ENCODE data around the gene PIP5K1C.

PIP5K1C gene

DNA sequence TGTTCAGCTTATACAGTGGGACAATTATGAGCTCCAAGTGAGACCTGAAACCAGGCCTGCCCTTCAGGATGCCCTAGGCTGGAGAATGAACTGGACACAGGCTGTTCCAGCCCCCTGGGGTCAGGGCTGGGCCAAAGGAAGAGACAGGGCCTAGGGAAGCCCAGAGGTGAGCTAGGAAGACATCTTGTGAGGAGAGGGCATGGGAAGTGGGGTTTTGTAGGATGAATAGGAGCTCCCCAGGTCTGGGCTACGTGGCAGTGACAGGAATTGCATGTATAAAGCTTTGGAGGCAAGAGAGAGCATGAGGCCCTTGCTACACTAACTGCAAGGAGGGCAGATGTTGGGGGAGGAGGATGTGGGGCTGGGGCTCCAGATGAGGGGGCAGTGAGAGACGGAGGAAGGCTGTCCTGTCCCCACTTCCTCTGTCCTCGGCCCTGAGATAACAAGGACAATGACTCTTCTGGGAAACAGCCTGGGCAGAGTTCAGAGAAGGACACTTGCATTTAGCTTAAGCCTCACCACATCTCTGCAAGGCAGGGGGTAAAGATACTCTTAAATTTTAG lies 92.1 kb downstream of the PIP5K1C start:
- DNase-seq: no peak

DNA sequence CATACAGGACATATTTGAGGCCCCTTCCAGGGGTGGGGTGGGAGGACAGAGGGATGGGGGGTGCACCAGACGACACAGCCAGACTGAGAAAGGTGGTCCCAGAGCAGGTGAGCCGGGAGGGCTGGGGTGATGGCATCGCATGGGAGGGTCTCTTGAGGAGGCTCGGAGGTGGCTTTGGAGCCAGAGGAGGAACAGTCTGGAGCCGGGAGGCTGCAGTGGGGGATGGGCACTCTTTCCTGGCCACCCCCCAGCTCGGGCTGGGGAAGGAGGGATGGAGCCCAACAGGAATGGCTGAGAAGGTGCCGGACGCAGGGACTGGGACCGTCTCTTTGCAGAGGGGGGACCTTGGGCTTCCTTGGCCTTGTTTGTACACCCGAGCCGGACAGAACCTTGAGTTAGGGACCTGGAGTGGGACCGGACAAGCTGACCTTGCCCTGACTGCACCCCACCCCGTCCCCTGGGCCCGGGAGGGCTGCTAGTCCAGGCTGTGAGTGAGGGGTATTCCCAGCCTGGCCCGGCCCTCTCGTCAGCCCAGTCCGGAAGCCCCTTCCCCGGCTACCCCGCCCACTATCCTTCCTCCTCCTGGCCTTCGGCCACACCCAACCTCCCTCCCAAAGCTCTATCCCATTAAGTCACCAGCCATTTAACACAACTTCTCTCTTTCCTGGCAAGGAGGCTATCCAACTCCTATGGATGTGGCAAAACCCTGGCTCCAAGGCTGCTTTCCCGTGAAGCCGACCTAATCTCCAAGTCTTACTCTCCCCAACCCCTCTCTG lies 92.8 kb downstream of the PIP5K1C start:
- no peak for DNase-seq

DNA sequence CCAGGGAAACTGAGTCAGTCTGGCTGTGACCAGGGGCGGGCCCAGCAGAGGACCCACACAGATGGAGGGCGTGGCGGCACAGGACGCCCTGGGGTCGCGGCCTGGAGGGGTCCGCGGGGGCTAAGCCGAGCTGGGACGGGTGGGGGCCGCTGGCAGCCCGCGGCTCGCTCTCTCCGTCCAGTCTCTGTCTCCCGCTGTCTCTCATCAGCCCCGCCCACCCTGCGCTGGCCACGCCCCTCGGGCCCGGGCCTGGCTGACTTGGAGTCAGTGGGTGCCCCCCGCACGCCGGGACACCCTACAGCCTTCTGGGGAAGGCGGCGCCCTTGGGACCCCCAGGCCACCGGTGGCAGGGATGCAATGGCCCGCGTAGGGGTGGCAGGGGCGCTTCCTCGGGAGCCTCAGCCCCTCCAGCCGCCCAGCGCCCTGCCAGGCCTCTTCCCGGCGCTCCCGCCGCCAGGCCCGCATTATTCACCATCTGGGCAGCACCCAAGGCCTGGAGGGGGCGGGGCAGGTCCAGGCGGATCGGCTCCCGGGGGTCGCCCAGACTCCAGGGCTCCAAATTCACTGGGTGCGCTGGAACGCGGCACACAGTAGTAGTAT lies 93.5 kb downstream of the PIP5K1C start, which contains the start of gene TBXA2R:
Gene TBXA2R, minus strand, starts transcription at position 186 of the 600 bp plus-strand sequence. CDS start 6,241 bp downstream, outside the sequence.
- DNase-seq: no peak

DNA sequence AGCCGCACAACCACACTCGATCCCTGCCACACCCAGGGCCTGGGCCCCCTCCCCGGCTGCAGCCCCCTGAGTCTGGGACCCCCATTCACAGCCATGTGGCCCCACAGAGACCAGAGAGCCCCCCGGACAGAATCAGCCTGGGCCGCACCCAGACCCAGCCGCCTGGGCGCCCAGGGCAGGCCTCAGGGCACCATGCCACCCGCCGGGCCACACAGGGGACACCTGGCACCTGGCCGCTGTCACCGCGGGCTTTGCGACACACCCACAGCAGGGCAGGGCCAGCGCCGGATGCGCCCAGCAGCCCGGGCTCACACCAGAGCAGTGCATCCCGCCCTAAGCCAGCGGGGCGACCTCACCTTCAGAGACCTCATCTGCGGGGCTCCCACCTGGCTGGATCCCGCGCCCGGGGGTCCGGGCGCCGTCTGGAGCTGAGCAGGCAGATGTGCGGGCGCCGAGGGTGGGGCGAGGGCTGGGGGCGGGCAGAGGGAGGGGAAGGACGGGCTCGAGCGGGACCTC lies 94.0 kb downstream of the PIP5K1C start:
- DNase-seq: no peak

DNA sequence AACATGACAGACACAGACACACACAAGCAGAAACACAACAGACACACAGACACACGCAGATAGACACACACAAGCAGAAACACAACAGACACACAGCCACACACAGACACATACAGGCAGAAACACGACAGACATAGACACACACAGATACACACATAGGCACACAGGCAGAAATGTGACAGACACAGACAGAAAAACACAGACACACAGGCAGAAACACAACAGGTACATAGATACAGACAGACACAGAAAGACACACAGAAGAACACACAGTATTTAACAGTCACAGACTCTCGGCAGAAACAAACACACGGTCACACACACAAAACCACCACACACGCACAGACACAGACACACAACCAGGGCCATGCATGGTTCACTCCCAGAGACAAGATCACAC lies 94.5 kb downstream of the PIP5K1C start:
- DNase-seq: no peak

DNA sequence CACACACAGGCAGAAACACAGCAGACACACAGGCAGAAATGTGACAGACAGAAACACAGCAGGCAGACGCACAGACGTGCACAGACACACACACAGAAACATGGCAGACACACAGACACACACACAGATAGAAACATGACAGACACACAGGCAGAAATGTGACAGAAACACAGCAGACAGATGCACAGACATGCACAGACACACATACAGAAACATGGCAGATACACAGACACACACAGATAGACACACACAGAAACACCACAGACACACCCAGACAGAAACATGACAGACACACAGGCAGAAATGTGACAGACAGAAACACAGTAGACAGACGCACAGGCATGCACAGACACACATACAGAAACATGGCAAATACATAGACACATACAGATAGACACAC lies 94.9 kb downstream of the PIP5K1C start:
- DNase-seq: no peak

DNA sequence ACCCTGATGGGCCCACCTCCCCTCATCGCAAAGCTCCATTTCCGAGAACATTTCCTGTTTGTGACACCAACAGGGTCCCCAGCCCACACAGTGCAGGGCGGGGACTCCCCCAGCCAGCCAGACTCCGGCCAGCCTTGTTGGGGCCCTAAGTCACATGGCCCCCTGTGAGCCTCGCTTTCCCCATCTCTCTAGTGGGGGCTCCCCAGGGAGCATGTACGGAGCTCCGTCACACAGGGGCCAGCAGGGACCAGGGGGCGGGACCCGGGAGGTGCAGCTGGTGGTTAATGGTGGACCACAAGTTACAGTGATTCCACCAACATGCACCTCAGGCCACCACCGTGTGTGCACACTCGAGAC lies 95.3 kb downstream of the PIP5K1C start:
- DNase-seq: no peak

DNA sequence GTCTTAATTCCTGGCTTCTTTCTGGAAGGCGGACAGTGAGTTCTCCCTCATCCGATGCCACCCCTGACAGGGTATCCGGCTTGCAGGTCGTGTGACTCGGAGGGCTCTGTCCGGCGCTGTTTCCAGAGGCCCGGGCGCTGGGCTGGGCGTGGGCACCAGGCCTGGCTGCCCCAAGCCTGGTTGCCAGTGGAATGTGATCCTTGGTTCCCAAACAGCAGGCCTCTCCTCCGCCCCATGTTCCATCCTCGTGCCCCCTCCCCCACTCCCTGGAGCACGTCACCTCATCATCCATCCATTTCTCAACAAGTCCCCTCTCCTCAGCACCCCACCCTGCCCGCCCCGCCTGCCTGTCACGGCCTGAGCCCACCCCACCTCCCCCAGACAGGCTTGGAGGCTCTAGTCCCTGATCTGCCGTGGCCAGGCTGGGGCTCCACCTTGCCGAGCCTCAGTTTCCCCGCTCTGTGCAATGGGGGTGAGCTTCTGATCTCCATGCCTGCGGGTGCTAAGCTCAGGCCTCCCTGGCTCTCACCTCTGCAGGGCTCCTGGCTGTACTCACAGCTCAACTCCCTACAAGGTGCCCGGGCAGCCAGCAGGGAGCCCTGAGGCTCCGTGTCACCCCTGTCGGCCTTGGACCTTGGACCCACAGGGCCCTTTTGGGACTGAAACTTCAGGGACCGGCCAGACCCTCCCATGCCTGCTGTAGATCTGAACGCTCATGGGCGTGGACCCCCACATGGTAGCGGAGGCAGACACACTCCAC lies 95.9 kb downstream of the PIP5K1C start:
- DNase-seq: no peak

DNA sequence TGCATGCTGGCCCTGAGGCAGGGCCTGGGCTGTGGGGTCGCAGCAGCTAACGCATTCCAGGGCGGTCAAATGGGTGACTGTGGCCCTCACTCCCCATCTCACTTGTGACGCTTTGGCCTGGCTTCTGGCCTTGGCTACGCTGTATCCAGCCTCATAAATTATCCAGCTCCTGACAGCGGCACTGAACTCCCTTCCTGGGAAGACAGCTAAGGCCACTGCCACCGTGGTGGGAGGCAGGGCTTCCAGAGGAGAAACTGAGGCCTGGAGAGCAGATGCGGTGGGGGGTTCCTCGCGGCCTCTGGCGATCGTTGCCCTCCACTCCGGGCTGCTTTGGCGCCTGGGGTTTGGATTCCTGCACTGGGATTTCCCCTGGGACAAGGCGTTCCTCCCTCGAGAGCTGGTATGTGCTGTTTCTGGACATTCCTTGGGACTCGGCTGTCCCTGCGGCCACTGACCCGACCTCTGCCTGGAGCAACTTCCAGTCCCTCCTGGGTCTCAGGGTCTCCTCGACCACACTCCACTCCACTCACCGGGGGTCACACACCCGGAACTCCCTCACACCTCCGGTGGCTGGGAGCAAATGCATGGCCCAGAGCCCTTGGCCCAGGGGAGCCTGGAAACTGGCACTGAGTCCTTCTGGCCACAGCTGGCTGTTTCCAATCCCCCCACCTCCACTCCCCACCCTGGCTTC lies 97.0 kb downstream of the PIP5K1C start:
- no peak for DNase-seq

DNA sequence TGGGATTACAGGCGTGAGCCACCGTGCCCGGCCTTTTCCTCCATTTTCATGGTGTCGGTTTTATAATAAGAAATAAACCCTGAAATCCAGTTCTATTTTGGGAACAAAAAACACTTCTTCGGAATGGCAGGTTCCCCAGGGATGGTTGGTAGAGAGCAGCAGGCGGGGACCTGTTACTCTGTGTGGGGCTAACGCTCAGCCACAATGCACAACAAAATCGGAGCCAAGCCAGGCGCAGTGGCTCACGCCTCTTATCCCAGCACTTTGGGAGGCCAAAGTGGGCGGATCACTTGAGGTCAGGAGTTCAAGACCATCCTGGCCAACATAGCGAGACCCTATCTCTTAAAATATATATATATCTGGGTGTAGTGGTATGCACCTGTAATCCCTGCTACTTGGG lies 99.2 kb downstream of the PIP5K1C start:
- no peak for DNase-seq

DNA sequence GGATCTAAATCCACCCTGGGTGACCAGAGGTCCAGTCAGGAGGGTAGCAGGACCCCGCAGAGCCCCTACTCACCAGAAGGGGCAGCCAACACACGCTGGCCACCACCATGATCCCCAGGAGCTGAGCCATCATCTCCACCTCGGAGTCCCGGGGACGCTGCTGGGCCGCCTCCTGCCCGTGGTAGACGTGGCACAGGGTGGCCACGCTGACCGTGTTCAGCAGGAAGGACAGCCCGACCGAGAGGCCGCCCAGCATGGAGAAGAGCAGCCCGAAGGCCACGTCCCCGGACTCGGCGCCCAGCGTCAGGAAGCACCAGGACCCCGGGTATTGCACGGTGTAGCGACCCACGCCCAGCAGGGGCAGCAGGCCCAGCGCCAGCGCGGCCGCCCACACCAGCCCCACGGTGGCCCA lies 100.5 kb downstream of the PIP5K1C start:
- no peak for DNase-seq

DNA sequence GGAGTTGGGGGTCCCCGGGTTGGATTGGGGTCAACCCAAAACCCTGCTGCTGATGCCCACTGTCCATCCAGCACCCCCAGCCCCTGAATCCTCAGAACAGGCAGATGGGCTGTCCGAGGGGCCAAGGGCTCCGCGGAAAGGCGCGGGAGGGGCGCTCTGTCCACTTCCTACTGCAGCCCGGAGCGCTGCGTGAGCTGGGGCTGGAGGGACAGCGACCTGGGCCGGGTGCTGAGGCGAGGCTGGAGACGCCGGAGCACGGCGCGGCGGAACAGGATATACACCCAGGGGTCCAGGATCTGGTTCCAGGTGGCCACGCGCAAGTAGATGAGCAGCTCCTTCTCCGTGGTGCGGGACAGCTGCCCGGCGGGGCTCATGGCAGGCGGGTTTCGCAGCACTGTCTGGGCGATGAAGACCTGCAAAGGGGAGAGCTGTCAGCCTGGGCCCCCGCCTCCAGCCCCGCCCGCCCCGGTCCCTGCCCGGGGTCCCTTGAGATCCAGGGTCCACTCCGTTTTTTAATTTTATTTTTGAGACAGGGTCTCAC lies 104.7 kb downstream of the PIP5K1C start:
- no peak for DNase-seq

DNA sequence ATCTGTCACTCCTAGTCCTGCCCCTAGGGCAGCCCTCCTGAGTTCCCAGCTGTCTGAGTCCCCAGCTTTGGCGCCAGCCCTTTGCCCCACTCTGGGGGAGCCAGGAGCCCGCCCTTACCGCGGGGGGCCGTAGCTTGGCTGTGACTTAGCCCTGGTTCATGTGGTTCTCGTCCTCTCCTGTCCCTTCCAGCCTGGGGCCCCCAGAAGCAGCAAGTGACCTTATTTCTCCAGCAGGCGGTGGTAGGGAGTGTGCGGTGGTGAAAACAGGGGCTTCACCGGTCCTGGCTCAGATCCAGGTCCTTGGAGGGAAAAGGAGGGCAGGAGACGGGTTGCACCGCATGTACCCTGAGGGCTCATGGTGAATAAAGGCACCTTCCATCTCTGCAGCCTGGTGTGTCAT lies 107.1 kb downstream of the PIP5K1C start:
- DNase-seq: no peak

DNA sequence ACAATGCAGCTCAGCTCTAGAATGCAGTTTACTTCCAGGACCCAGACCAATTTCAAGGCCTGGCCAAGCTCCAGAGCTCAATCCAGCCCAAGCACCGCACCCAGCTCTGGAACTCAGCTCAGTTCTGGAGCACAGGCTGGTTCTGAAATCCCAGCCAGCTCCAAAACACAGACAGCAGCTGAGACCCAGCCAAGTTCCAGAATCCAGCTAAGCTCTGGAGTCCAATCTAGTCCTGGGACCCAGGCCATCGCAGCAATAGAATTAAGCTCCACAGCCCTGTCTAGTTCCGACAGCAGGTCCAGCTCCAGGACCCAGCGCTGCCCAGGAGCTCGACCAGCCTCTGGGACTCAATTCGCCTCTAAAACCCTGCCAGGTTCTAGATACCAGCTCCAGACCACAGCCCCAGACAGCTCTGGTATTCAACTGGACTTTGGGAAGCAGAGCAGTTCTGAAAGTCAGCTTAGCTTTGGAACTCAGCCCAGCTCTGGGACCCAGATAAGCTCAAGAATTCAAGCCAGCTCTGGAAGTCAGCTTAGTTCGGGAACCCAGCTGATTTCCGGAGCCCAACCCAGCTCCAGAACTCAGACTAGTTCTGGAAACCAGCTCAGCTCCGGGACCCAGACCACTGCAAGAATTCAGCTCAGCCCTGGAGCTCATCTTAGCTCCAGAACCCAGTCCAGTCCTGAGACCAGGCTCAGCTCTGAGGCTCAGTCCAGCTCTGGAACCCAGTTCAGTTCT lies 108.2 kb downstream of the PIP5K1C start:
- DNase-seq: no peak

DNA sequence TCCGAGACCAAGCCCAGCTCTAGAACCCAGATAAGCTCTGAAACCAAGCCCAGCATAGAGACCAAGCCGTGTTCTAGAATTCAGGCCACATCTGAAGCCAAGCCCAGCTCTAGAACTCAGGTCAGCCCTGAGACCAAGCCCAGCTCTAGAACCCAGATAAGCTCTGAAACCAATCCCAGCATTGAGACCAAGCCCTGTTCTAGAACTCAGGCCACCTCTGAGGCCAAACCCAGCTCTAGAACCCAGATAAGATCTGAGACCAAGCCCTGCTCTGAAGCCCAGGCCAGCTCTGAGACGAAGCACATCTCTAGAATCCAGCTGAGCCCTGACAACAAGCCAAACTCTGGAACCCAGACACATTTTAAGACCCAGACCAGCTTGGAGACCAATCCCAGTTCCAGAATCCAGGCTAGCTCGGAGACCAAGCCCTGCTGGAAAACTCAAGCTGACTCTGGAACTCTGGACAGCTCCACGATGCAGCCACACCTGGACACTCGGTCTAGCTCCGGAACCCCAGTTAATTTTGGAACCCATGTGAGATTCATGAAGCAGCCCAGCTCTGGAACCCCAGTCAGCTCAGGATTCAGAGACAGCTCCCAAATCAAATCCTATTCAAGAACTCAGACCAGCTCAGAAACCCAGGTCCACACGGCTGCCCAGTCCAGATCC lies 109.1 kb downstream of the PIP5K1C start:
- no peak for DNase-seq

DNA sequence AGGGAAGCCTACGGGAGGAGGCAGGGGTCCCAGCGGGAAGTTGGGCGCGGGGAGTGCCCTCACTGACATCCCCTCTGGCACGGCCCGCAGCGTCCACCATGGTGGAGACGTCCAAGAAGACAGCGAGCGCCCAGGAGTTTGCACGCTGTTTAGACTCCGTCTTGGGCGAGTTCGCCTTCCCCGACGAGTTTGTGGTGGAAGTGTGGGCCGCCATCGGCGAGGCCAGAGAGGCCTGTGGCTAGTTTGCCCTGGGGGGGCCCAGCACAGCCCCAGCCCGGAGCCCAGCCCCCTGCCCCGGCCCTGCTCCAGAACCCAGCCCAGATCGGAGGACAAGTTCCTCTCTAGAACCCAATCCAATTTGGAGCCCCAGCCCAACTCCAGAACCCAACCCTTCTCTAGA lies 110.3 kb downstream of the PIP5K1C start:
- no peak for DNase-seq

DNA sequence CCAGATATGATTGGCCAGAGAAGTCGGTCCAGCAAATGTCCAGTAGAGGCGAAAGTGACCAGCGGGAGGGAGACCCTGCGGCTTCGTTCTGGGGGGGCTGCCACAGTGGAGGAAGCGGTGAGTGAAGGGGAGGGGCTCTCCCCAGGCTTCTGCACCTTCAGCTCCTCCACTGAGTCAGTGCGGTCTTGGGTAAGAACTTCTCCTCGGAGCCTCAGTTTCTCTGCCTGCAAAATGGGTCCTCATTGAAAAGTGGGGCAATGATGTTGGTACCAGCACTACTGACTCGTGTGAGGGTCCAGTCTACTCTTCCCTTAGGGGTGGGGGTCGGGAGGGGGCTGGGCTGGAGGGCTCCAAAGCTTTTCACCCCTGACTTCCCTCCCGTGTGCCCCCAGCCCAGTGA lies 110.8 kb downstream of the PIP5K1C start:
- DNase-seq: no peak

DNA sequence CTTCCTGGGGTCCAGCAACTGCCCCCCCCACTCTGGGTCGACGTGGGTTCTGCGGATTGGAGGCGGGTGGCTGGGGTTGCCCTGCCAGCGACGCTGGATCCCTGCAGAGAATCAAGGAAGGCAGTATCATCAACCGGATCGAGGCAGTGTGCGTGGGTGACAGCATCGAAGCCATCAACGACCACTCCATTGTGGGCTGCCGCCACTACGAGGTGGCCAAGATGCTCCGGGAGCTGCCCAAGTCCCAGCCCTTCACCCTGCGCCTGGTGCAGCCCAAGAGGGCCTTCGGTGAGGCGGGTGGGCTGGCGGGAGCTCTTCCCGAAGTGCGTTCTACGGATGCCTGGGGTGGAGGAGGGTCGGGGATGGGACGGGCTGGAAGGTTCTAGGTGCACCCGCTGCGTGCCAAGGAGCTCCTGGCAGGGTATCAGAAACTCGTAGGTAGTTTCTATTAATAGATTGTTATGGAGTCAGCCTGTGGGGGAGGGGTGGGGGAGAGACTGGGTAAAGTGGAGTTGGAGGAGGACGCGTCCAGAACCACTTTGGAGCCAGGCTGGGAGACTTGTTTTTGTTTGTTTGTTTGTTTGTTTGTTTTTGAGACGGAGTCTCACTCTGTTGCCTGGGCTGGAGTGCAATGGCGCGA lies 113.4 kb downstream of the PIP5K1C start:
- DNase-seq: no peak

DNA sequence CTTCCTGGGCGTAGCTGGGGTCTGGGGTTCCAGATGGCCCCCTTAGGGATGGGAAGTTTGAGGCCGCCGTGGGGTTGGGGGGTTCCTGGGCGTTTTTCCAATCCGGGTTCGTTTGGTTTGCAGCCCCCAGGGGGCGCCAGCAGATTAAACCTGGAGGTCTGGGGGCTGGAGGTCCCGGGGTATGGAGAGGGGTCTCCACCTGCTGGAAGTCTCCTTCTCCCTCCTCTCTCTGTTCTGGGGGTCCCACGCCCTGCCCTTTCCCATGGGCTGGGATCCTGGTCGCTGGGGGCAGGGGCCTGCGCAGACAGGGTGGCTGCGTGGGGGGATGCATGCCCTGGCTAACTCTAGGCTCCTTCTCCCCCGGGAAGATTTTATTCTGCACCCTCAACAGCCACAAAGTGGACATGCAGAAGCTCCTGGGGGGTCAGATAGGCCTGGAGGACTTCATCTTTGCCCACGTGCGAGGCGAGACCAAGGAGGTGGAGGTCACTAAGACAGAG lies 114.1 kb downstream of the PIP5K1C start:
- no peak for DNase-seq

DNA sequence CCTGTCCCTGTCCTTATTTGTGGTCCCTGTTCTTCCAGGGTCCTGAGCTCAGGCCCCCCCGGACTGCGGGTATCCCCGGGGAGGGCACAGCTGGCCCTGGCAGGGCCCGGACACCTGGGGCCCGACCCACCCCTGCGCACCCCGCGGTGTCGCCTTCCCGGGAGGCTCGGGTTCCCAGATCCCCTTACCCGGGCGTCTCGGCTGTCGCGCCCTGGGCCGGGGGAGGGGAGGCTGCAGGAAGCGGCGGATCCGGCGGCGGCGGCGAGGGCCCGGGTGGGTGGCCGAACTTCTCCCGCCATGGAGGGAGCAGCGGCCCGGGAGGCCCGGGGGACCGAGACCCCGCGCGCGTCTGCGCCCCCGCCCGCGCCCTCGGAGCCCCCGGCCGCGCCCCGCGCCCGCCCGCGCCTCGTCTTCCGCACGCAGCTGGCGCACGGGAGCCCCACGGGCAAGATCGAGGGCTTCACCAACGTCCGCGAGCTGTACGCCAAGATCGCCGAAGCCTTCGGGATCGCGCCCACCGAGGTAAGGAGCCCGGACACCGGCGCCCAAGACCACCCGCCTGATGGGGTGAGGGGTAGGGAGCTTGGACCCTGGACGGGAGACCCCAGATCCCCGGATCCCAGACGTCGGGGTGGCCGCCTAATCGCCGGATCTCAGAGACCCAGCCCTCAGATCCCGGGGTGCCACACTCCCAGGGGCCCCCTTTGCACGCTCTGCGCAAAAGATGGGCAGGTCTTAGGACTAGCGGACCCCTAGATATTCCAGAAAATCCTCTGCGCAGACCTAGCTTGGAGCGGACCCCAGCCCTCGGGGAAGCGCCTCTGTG lies 114.8 kb downstream of the PIP5K1C start, which contains the start of gene GIPC3:
Gene GIPC3, plus strand, starts transcription at position 178 of the 826 bp plus-strand sequence. Its CDS starts 120 bp downstream, at position 298.
- no peak for DNase-seq

Measured in NK-92 treated with Interleukin-12 subunit alpha and Interleukin-12 subunit beta, amount 100 ng/mL, for 24 hours (cell line).